ENCODE results near the gene TTC39C.

Gene TTC39C

DNA sequence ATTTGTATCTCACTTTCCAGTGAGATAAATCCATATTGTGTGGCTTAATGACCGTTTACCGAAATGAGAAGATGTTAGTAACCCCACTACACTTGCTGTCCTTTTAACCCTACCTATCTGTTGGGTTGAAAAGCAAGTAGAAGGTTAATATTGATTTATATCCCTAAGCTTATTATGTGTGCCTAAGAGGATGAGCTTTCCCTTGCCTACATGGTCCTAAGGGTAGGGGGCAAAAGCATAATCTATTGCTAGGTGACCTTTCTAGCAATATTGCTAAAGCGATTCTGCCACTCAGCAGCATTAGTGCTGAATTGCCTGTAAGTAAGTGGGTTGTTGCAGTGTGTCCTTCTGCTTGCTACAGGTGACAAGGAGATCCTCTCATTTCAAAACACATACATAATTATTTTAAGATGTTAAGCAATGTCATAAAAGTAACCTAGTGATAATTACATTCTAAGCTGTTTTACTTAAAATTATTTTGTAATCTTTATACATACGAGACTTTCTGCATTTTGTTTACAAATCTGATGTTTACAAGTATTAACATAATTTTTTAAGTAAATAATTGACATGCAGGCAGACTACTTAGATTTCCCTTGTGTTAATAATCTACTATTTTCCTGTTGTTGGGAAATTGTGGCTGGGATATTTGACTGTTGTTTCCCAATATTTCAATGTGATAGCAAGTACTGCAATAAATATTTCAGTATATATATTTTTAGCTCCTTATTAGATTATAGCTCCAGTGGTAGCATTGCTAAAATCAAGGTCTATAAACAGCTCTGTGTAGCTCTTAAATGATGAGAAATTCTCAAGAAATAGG is 75.2 kb downstream of the TTC39C start:
- no peak for DNase-seq

- no peak for DNase-seq
Observed at GRCh38 chr18:24090876-24091275, 76.3 kb downstream of the TTC39C start.

GRCh38 chr18:24094561-24094960 is 80.0 kb downstream of the TTC39C start:
- peak; percentile 70 for DNase-seq

- DNase-seq = no peak
Observed at GRCh38 chr18:24095976-24096375, 81.4 kb downstream of the TTC39C start.

DNA sequence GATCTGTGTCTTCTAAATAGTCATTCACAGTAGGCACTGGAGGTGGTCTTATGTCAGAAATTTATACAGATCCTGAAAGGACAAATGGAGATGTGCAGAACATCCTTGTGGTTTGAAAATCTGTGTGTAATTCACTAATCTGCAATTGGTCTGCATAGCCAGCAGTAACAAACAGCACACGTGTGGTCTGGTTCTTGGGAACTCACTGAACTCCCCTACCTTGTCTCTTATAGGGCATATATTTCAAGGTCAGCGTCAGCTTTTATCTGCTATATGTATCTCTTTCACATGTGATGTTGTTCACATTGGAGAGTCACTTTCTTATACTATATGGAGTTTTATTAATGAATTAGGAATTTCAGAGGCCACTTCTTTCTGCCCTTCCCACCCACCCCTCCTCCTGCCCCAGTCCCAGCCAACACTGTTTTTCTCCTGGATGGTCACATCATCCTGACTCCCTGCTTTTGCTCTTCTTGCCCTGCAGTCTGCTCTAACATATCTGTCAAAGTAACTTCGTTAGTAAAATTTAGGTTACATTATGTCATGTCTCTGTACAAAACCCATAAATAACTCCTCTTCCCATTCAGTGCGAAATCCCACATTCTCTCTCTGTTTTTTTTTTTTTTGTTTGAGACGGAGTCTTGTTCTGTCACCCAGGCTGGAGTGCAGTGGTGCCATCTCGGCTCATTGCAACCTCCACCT is 88.9 kb downstream of the TTC39C start:
- DNase-seq = no peak

DNA sequence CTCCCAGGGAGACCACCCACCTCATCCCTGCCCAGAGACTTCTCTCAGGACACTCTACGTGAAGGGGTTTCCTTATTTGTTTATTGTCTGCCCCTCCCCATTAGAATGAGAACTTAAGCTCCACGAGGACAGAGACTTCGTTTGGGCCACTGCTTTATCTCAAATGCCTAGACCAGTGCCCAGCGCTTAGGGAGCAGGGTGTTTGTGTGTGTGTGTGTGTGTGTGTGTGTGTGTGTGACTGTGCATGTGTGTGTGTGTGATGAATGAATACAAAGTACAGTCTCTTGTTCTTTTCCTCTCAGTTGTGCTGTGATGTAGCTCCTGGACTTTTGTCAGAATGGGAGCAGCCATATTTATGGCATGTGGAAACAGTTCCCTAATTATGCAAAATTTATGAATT is 89.9 kb downstream of the TTC39C start:
- DNase-seq = no peak

DNA sequence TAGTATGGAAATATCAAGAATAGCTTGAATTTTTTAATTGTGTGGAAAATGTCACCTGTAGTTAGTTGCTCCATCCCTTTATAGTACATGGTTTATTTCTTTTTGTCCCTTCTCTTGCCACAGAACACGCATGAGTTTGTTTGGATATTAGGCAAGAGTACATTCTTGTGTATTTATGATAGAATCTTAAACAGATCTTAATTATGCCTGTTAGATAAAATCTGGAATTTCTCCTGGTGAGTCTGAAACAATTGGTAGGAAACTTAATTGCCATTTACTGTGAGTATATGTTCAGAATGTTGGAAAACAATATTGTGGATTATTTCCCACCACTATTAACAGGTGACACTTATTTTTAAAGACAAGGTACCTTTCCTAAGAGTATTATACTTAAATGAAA is 94.1 kb downstream of the TTC39C start:
- DNase-seq = no peak

- DNase-seq = no peak
Observed at GRCh38 chr18:24111936-24112335, 97.4 kb downstream of the TTC39C start.

GRCh38 chr18:24112464-24112863 is 97.9 kb downstream of the TTC39C start:
- no peak for DNase-seq

DNA sequence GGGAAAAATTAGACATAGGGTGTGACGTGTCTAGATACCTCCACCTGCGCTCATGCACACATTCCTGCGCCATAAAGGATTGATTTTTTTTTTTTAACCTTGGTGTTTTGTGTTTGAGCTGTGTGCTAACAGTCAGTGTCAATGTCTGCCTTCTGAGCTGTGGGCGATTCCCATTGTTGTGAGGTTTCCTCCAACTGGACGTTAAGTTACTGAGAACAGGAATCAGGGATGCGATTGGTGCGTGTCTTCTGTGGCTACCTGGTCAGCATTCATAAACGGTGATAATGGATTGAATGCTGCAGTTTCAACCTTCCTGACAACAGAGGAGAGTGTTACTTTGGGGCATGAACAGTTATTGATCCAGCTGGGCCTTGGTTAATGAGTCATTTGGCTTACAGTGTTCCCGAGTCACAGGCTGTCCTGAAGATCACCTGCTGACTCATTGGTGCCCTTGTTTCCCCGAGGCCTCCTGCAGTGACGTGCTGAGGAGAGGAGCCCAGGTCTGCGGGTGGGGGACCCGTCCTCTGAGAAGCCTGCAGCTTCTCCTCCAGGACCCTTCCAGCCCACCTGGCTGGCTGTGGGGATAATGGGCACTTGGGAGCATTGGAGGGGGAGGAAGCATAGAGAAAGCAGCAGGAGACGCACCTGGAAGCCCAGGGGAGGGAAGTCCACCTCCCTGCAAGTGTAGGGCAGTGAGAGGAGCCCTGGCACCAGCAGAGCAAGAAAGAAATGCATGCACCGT is 98.5 kb downstream of the TTC39C start:
- DNase-seq = no peak

GRCh38 chr18:24114924-24115549 is 100.5 kb downstream of the TTC39C start:
- DNase-seq = no peak

DNA sequence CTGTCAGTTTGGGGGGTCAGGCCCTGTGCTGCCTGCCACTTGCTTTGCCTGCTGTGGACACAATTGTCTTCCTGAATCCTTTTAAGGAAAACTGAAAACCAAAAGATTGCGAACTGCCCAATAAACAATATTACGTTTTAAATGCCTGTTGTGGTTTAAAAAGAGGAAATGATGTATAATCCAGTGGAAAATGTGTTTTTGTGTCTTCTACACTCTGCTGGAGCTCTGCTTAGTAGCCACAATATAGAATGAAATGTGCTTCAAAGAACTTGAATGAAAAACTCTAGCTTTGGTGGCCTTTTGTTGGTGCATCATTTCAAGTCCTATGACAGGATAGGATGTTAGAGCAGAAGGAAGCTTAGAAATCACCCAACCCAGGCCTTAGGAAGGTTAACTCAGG is 101.1 kb downstream of the TTC39C start:
- peak; percentile 83 for DNase-seq

- DNase-seq = peak; percentile 59
Observed at GRCh38 chr18:24118750-24119577, 104.4 kb downstream of the TTC39C start.

- DNase-seq = no peak
Observed at GRCh38 chr18:24120676-24121075, 106.1 kb downstream of the TTC39C start.

GRCh38 chr18:24121625-24122024 is 107.1 kb downstream of the TTC39C start:
- DNase-seq = peak; percentile 2

- no peak for DNase-seq
Observed at GRCh38 chr18:24126155-24126961, 111.8 kb downstream of the TTC39C start.

GRCh38 chr18:24127735-24128134 is 113.2 kb downstream of the TTC39C start:
- no peak for DNase-seq

DNA sequence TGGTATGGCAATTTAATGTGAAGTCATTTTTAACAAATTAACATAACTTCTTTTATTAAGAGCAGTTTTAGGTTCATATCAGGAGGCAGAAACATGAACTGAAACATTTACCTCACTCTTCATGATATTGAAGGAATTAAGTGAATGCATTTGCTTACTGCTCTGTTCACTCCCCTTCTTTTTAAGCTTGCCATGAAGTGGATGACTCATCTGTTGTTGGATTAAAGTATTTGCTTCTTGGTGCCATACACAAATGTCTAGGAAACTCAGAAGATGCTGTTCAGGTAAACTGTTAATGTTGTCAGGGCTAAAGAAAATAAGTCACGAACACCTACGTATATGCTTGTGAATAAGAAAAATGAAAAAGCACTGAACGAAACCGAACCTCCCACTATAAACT is 114.1 kb downstream of the TTC39C start:
- no peak for DNase-seq

GRCh38 chr18:24130494-24130893 is 115.9 kb downstream of the TTC39C start:
- DNase-seq = no peak

DNA sequence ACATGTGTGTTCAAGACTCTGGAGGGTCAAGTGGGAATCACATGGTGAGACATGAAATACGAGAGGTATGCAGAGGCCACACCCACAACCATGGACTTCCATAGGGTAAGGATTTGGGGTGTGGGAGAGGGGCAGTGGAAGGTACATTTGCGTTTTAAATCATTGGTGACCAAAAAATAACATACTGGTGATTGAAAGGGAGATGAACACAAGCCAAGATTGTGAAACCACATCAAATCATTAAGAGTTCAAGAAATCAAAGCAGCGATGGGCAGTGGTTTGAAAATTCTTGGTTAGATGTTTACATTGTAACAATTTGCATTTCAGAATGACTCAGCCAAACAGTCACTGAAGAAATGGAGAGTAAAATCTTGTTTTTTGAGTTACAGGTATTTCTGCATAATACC is 122.4 kb downstream of the TTC39C start:
- no peak for DNase-seq

DNA sequence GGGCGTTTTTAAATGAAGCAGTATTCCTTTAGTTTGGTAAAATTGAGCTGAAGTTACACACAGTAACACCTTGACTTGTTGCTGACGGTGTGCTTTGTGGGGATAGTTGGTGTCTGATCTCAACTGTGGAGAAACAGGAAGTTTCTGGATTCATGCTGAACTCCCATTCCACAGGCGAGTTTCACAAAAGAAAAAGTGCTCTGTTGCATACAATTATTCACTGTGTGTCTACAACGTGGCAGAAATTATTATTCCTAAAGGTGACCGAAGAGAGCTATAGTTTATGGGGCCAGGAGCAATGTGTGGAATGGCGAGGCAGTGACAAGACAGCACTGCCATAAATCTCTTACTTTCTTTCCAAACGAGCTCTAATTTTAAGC is 123.8 kb downstream of the TTC39C start:
- DNase-seq = no peak
